Thyroid gland (tissue), 4 donors: ENCODE results near the gene EPN3. TPM values are rescaled to one million over a fixed set of nuclear protein-coding genes. Genes with fewer than 3 reads are reported as not detected.

Source experiments
- DNase-seq, 2 donors: peaks; one replicate each; pipeline ENCODE4 v3.0.0-alpha.2; 2019
- H3K27ac ChIP-seq, 3 donors: fragments of 200-600 bp; sonication (generic); 1 replicate in 2 of 3; 2 replicates in 1 of 3; pipeline ENCODE4 v1.5.1; 2016 to 2019; ENCODE audit warnings: mild to moderate bottlenecking in 1 of 3, moderate library complexity in 1 of 3
- H3K27me3 ChIP-seq: fragments of 200-600 bp; sonication (generic); one replicate; pipeline ENCODE4 v1.5.1; 2019
- H3K36me3 ChIP-seq, 2 donors: fragments of 200-600 bp; sonication (generic); one replicate each; pipeline ENCODE4 v1.5.1; 2016 to 2019
- H3K4me1 ChIP-seq, 2 donors: fragments of 200-600 bp; sonication (generic); one replicate each; pipeline ENCODE4 v1.5.1; 2017 to 2019
- H3K4me3 ChIP-seq, 3 donors: fragments of 200-600 bp; sonication (generic); replicated peaks in 1 of 3; 1 replicate in 2 of 3; 2 replicates in 1 of 3; pipeline ENCODE4 v1.5.1; 2016; ENCODE audit warnings: mild to moderate bottlenecking in 1 of 3
- H3K9me3 ChIP-seq: fragments of 200-600 bp; sonication (generic); one replicate; pipeline ENCODE4 v1.5.1; 2017
- POLR2A ChIP-seq, 2 donors: fragments of 450-650 bp; IDR thresholded peaks; one replicate each; pipeline ENCODE4 v1.6.1; 2017; ENCODE audit warnings: antibody characterized with exemption in 2 of 2, mild to moderate bottlenecking in 2 of 2, moderate library complexity in 1 of 2
- WGBS, 2 donors: methylation state at CpG; one replicate each; pipeline ENCODE4 v1.1.5; 2017; 5-methylcytosine and 5-hydroxymethylcytosine counted together
- intact Hi-C: fragments of 100-400 bp; cut with DNase I; formaldehyde crosslinking; loops from one replicate; pipeline ENCODE4 v1.15.1; 2023
- total RNA-seq, 4 donors: library from RNA; depleted of rRNA; stranded (reverse); fragments of >200 nt; gene quantifications; one replicate each; pipeline ENCODE4 v1.2.3, GENCODE V29; 2016
- TF ChIP-seq, protein P1 (sequence below), 6 experiments: fragments of 200-600 bp in 3 of 6; fragments of 450-650 bp in 3 of 6; sonication (generic) in 3 of 6; IDR thresholded peaks; one replicate each; pipeline ENCODE4 v1.5.1; 2016 to 2019; ENCODE audit warnings: antibody characterized with exemption in 6 of 6, mild to moderate bottlenecking in 2 of 6, inconsistent platforms in 1 of 6, moderate library complexity in 1 of 6

EPN3 gene
- total RNA-seq, 4 donors from 2014 or later = 0.63 to 31.6 (median 3.5) TPM; not detected in 1

GRCh38 chr17:50579399-50579798 lies 46.9 kb downstream of the EPN3 start:
- DNase-seq = no peak
- TF ChIP-seq, protein P1, sequence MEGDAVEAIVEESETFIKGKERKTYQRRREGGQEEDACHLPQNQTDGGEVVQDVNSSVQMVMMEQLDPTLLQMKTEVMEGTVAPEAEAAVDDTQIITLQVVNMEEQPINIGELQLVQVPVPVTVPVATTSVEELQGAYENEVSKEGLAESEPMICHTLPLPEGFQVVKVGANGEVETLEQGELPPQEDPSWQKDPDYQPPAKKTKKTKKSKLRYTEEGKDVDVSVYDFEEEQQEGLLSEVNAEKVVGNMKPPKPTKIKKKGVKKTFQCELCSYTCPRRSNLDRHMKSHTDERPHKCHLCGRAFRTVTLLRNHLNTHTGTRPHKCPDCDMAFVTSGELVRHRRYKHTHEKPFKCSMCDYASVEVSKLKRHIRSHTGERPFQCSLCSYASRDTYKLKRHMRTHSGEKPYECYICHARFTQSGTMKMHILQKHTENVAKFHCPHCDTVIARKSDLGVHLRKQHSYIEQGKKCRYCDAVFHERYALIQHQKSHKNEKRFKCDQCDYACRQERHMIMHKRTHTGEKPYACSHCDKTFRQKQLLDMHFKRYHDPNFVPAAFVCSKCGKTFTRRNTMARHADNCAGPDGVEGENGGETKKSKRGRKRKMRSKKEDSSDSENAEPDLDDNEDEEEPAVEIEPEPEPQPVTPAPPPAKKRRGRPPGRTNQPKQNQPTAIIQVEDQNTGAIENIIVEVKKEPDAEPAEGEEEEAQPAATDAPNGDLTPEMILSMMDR (IDR thresholded peaks at IDR 0.05) = no peak
- no peak for TF ChIP-seq POLR2A (IDR thresholded peaks at IDR 0.05)
- H3K9me3 ChIP-seq = no peaks in the 10 kb centered on the region
- no peak overlapping the region for H3K27ac ChIP-seq
- 87 to 100% methylated on average over 7 of the region's 7 CpGs for WGBS, 2 donors
- intact Hi-C loops = no loop called here
- no peaks in the 10 kb centered on the region for H3K36me3 ChIP-seq
- H3K27me3 ChIP-seq = no peaks in the 10 kb centered on the region
- H3K4me3 ChIP-seq = no peak overlapping the region
- H3K4me1 ChIP-seq = no peaks in the 10 kb centered on the region

- WGBS, 2 donors = 97% methylated on average over 7 to 9 of the region's 9 CpGs
- Histone ChIP-seq H3K4me1 (peaks cover 8 to 9% of the 10 kb centered on the region in 2 donors), H3K27me3 (no peaks in the 10 kb centered on the region), H3K36me3 (no peaks in the 10 kb centered on the region), H3K4me3 (no peak overlapping the region), H3K9me3 (no peaks in the 10 kb centered on the region), H3K27ac (no peak overlapping the region)
- no peak for DNase-seq
- TF ChIP-seq POLR2A (IDR thresholded peaks at IDR 0.05) = no peak
- TF ChIP-seq, protein P1 (IDR thresholded peaks at IDR 0.05) = no peak
- intact Hi-C loops = no loop called here
Measured at GRCh38 chr17:50580646-50581045, 48.1 kb downstream of the EPN3 start.

DNA sequence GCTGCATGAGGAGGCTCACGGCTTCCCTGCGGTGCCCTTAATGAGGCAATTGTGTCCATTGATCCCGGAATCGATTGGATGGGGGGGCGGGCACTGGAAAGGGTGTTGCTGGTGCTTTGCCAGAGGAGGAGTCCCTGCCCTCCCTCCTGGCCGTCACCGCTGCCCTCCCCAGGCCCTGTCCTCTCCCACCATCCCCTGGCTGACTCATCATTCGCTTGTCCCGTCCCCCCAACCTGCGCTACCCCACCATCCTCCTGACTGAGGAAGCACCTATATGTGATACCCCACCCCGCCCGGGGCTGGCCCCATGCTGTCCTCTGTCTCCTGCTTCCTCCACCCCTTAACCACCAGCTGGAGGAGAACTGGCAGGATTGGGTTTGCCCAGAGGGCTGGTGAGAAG lies 48.8 kb downstream of the EPN3 start:
- Histone ChIP-seq H3K4me1 (peaks cover 8 to 16% of the 10 kb centered on the region in 2 donors), H3K4me3 (no peak overlapping the region), H3K36me3 (no peaks in the 10 kb centered on the region), H3K27ac (no peak overlapping the region), H3K9me3 (no peaks in the 10 kb centered on the region), H3K27me3 (no peaks in the 10 kb centered on the region)
- TF ChIP-seq, protein P1 (IDR thresholded peaks at IDR 0.05) = no peak
- no peak for TF ChIP-seq POLR2A (IDR thresholded peaks at IDR 0.05)
- DNase-seq = no peak
- 93 to 96% methylated on average over 12 of the region's 12 CpGs for WGBS, 2 donors
- intact Hi-C loops = no loop called here

- Histone ChIP-seq H3K9me3 (no peaks in the 10 kb centered on the region), H3K4me3 (no peak overlapping the region), H3K27me3 (no peaks in the 10 kb centered on the region), H3K4me1 (peaks cover 17 to 29% of the 10 kb centered on the region in 2 donors), H3K27ac (no peak overlapping the region), H3K36me3 (no peaks in the 10 kb centered on the region)
- DNase-seq = no peak
- intact Hi-C loops = no loop called here
- TF ChIP-seq, protein P1 (IDR thresholded peaks at IDR 0.05) = no peak
- no peak for TF ChIP-seq POLR2A (IDR thresholded peaks at IDR 0.05)
- WGBS, 2 donors = 97 to 100% methylated on average over 2 of the region's 2 CpGs
Measured at GRCh38 chr17:50582741-50583140, 50.2 kb downstream of the EPN3 start.

- intact Hi-C loops = no loop called here
- WGBS, 2 donors = 80 to 81% methylated on average over 7 of the region's 7 CpGs
Measured at GRCh38 chr17:50583641-50584040, 51.1 kb downstream of the EPN3 start.

More at GRCh38 chr17:50583641-50584040, 51.1 kb downstream of the EPN3 start:
- H3K4me1 ChIP-seq = peaks cover 26 to 38% of the 10 kb centered on the region in 2 donors
- no peaks in the 10 kb centered on the region for H3K9me3 ChIP-seq
- no peak for TF ChIP-seq POLR2A (IDR thresholded peaks at IDR 0.05)
- TF ChIP-seq, protein P1 (IDR thresholded peaks at IDR 0.05) = no peak
- H3K4me3 ChIP-seq = no peak overlapping the region
- no peaks in the 10 kb centered on the region for H3K36me3 ChIP-seq
- no peak for DNase-seq
- no peaks in the 10 kb centered on the region for H3K27me3 ChIP-seq
- H3K27ac ChIP-seq = no peak overlapping the region
